IMR-90 (cell line): ENCODE measurements around the gene NT5DC1. TPM values are rescaled to one million over a fixed set of nuclear protein-coding genes. Genes with fewer than 3 reads are reported as not detected.

ENCODE experiments used
- ATAC-seq: fragments of 200-7000 bp; cut with Tn5 transposase; 2 replicates; pipeline ENCODE4 v1.9.1; 2020; ENCODE audit warnings: low read depth, mild to moderate bottlenecking, moderate library complexity
- BruUV-seq: library from RNA; stranded (reverse); fragments of 400-500 nt; replicated peaks from 2 replicates; lab custom pipeline; 2021; lab: Mats Ljungman, UMichigan
- CTCF ChIA-PET: fragments of 300-600 bp; formaldehyde crosslinking; extraction: SDS; loops from one replicate; lab custom pipeline; 2021; ENCODE audit warnings: antibody characterized with exemption; lab: Yijun Ruan, JAX
- POLR2A ChIA-PET: fragments of 300-600 bp; sonication (Branson Sonifier 250); formaldehyde crosslinking; loops from one replicate; lab custom pipeline; 2022; ENCODE audit warnings: antibody characterized with exemption; ENCODE audit not compliant: unreplicated experiment; lab: Charles Lee
- DNase-seq: peaks from one replicate; pipeline ENCODE4 v3.0.0; 2013
- H2AFZ ChIP-seq: replicated peaks from 2 replicates; pipeline ENCODE3; 2013; ENCODE audit warnings: low read length, mild to moderate bottlenecking; ENCODE audit not compliant: poor library complexity
- H2AK5ac ChIP-seq: 2 replicates; pipeline ENCODE4 v1.6.1; 2013; ENCODE audit warnings: low read depth, low read length, inconsistent platforms
- H2AK9ac ChIP-seq: replicated peaks from 2 replicates; pipeline ENCODE3; 2013; ENCODE audit warnings: mild to moderate bottlenecking, low read depth, low read length, moderate library complexity; ENCODE audit not compliant: poor library complexity
- H2BK120ac ChIP-seq: 2 replicates; pipeline ENCODE4 v1.6.1; 2013; ENCODE audit warnings: low read depth, low read length, inconsistent platforms
- H2BK15ac ChIP-seq: 3 replicates; pipeline ENCODE4 v1.6.1; 2013; ENCODE audit warnings: low read depth, low read length, inconsistent platforms
- H2BK20ac ChIP-seq: 2 replicates; pipeline ENCODE4 v1.6.1; 2013; ENCODE audit warnings: low read depth, mild to moderate bottlenecking, inconsistent platforms, low read length, moderate library complexity
- H2BK5ac ChIP-seq: 2 replicates; pipeline ENCODE4 v1.6.1; 2013; ENCODE audit warnings: mild to moderate bottlenecking, low read depth, low read length, inconsistent platforms; ENCODE audit not compliant: poor library complexity, severe bottlenecking
- H3K14ac ChIP-seq: replicated peaks from 2 replicates; pipeline ENCODE4 v1.6.1; 2013; ENCODE audit warnings: low read depth, low read length, inconsistent platforms
- H3K18ac ChIP-seq: 2 replicates; pipeline ENCODE4 v1.6.1; 2013; ENCODE audit warnings: low read depth, low read length, control low read depth
- H3K23ac ChIP-seq: 2 replicates; pipeline ENCODE4 v1.6.1; 2013; ENCODE audit warnings: low read depth, low read length, inconsistent platforms
- H3K27ac ChIP-seq: 2 replicates; pipeline ENCODE4 v1.5.1; 2013; ENCODE audit warnings: mild to moderate bottlenecking, control low read depth, low read length; ENCODE audit not compliant: insufficient read depth
- H3K27me3 ChIP-seq: 2 replicates; pipeline ENCODE4 v1.6.1; 2013; ENCODE audit warnings: low read length; ENCODE audit not compliant: control insufficient read depth, insufficient read depth
- H3K36me3 ChIP-seq: 2 replicates; pipeline ENCODE4 v1.6.1; 2013; ENCODE audit warnings: low read length, mixed read lengths; ENCODE audit not compliant: control insufficient read depth, insufficient read depth
- H3K4ac ChIP-seq: 2 replicates; pipeline ENCODE4 v1.6.1; 2013; ENCODE audit warnings: low read depth, low read length, inconsistent platforms
- H3K4me1 ChIP-seq: 2 replicates; pipeline ENCODE4 v1.6.1; 2013; ENCODE audit warnings: low read length, mixed read lengths; ENCODE audit not compliant: control insufficient read depth, insufficient read depth
- H3K4me2 ChIP-seq: 2 replicates; pipeline ENCODE4 v1.6.1; 2013; ENCODE audit warnings: low read depth, mild to moderate bottlenecking, control low read depth, low read length, moderate library complexity
- H3K4me3 ChIP-seq: 2 replicates; pipeline ENCODE4 v1.5.1; 2013; ENCODE audit warnings: low read depth, mild to moderate bottlenecking, control low read depth, low read length, moderate library complexity; ENCODE audit not compliant: insufficient read depth
- H3K56ac ChIP-seq: 2 replicates; pipeline ENCODE4 v1.6.1; 2013; ENCODE audit warnings: low read length, inconsistent platforms; ENCODE audit not compliant: insufficient read depth; ENCODE audit errors: extremely low read depth
- H3K79me1 ChIP-seq, 2 experiments: 2 replicates each; pipeline ENCODE4 v1.6.1; 2013; ENCODE audit warnings: low read length in 2 of 2, inconsistent platforms in 1 of 2, low read depth in 1 of 2
- H3K9ac ChIP-seq: 2 replicates; pipeline ENCODE4 v1.6.1; 2013; ENCODE audit warnings: low read depth, low read length, control low read depth
- H3K9me1 ChIP-seq: 2 replicates; pipeline ENCODE4 v1.6.1; 2013; ENCODE audit warnings: low read length, inconsistent platforms; ENCODE audit not compliant: insufficient read depth
- H3K9me3 ChIP-seq: 2 replicates; pipeline ENCODE4 v1.6.1; 2013; ENCODE audit warnings: low read length; ENCODE audit not compliant: control insufficient read depth, insufficient read depth
- H4K20me1 ChIP-seq: 2 replicates; pipeline ENCODE4 v1.6.1; 2013; ENCODE audit warnings: low read length, inconsistent platforms; ENCODE audit not compliant: insufficient read depth
- H4K5ac ChIP-seq: 2 replicates; pipeline ENCODE4 v1.6.1; 2013; ENCODE audit warnings: mild to moderate bottlenecking, low read depth, low read length, control low read depth
- H4K8ac ChIP-seq, 2 experiments: 2 replicates each; pipeline ENCODE4 v1.6.1; 2013; ENCODE audit warnings: low read depth in 2 of 2, low read length in 2 of 2, control low read depth in 1 of 2, inconsistent platforms in 1 of 2
- H4K91ac ChIP-seq: 2 replicates; pipeline ENCODE4 v1.6.1; 2013; ENCODE audit warnings: low read depth, low read length, inconsistent platforms; ENCODE audit not compliant: insufficient read depth
- BHLHE40 ChIP-seq: fragments of 150-350 bp; IDR thresholded peaks from 2 replicates; pipeline ENCODE4 v1.6.1; 2016; ENCODE audit warnings: mild to moderate bottlenecking, low read depth, low read length
- CEBPB ChIP-seq: IDR thresholded peaks from 2 replicates; pipeline ENCODE4 v1.6.1; 2012; ENCODE audit warnings: low read depth, low read length, improper control_type of control experiment
- CTCF ChIP-seq: conservative IDR thresholded peaks from 2 replicates; pipeline ENCODE4 v1.5.1; 2012; ENCODE audit warnings: mild to moderate bottlenecking, low read depth, low read length, improper control_type of control experiment
- FOS ChIP-seq: fragments of 150-350 bp; IDR thresholded peaks from 2 replicates; pipeline ENCODE4 v1.6.1; 2016; ENCODE audit warnings: low read depth, low read length
- MAFK ChIP-seq: IDR thresholded peaks from 2 replicates; pipeline ENCODE4 v1.6.1; 2012; ENCODE audit warnings: low read depth, low read length, improper control_type of control experiment
- MAZ ChIP-seq: IDR thresholded peaks from 2 replicates; pipeline ENCODE4 v1.6.1; 2012; ENCODE audit warnings: low read depth, mild to moderate bottlenecking, low read length, improper control_type of control experiment, moderate library complexity, borderline replicate concordance
- NFE2L2 ChIP-seq: fragments of 150-350 bp; IDR thresholded peaks from 2 replicates; pipeline ENCODE4 v1.6.1; 2016; ENCODE audit warnings: low read depth, mild to moderate bottlenecking, low read length
- RCOR1 ChIP-seq: IDR thresholded peaks from 2 replicates; pipeline ENCODE4 v1.6.1; 2012; ENCODE audit warnings: mild to moderate bottlenecking, low read length, improper control_type of control experiment; ENCODE audit not compliant: insufficient replicate concordance
- RFX5 ChIP-seq: IDR thresholded peaks from 2 replicates; pipeline ENCODE4 v1.8.0; 2012; ENCODE audit warnings: low read depth, mild to moderate bottlenecking, low read length, moderate library complexity
- WGBS, 2 experiments: methylation state at CpG; one replicate each; pipeline versions ENCODE4 v1.1.5 to v1.1.7; 2013; ENCODE audit warnings: missing lambda C conversion rate in 2 of 2; ENCODE audit not compliant: insufficient read length in 1 of 2; ENCODE audit errors: extremely low coverage in 2 of 2; 5-methylcytosine and 5-hydroxymethylcytosine counted together
- dilution Hi-C: fragments of 300-500 bp; cut with HindIII; formaldehyde crosslinking; loops from one replicate; pipeline ENCODE4 v1.14.3; 2018; ENCODE audit warnings: low sequenced_read_pairs; ENCODE audit not compliant: unreplicated experiment
- in situ Hi-C: fragments of 300-500 bp; cut with MboI; formaldehyde crosslinking; loops from 3 replicates; pipeline ENCODE4 v1.14.3; 2019; ENCODE audit warnings: low sequenced_read_pairs, inconsistent platforms, mixed read lengths
- intact Hi-C: fragments of 100-400 bp; cut with micrococcal nuclease; formaldehyde crosslinking; loops from 2 replicates; pipeline ENCODE4 v1.10.0; 2022
- polyA plus RNA-seq, 3 experiments: library from polyadenylated mRNA; depleted of rRNA; stranded (reverse); fragments of >200 nt; gene quantifications; 2 replicates each; pipeline ENCODE4 v1.2.3, GENCODE V29; 2012; ENCODE audit warnings: low replicate concordance in 1 of 3
- total RNA-seq: library from RNA; depleted of rRNA; stranded (reverse); fragments of >200 nt; gene quantifications from 2 replicates; pipeline ENCODE4 v1.2.3, GENCODE V29; 2012

Gene NT5DC1
- total and polyA plus RNA-seq, 2 of the 4 experiments (the other 2 are of a cell fraction) = 11.7 to 16.8 TPM

- Histone ChIP-seq H2AK5ac (no peak overlapping the region), H3K9ac (no peak overlapping the region), H2BK120ac (no peak overlapping the region), H3K36me3 (peaks cover 2% of the 10 kb centered on the region; the same call in 1 of the 2 replicates), H3K18ac (no peak overlapping the region), H4K8ac (no peak overlapping the region), H2BK20ac (no peak overlapping the region), H4K5ac (no peak overlapping the region), H2AFZ (no peak overlapping the region), H3K4me3 (no peak overlapping the region), H3K4ac (no peak overlapping the region), H3K9me3 (no peaks in the 10 kb centered on the region), H3K14ac (0 out of 2 replicates have a peak overlapping the region, but pooled peaks have one; percentile 35), H3K23ac (no peak overlapping the region), H3K4me2 (no peak overlapping the region), H3K79me1 (no peaks in the 10 kb centered on the region), H2BK15ac (no peak overlapping the region), H3K4me1 (no peaks in the 10 kb centered on the region), H3K56ac (no peak overlapping the region), H4K91ac (no peak overlapping the region), H3K9me1 (no peaks in the 10 kb centered on the region; the same call in 1 of the 2 replicates), H3K27me3 (no peaks in the 10 kb centered on the region), H2BK5ac (no peak overlapping the region), H3K27ac (no peak overlapping the region), H4K20me1 (no peaks in the 10 kb centered on the region), H2AK9ac (no peak overlapping the region)
- DNase-seq (no peak), ATAC-seq (no peak)
- dilution Hi-C loops = no loop called here
- intact Hi-C loops = no loop called here
- ChIA-PET CTCF (no interaction called here), POLR2A (no interaction called here)
- BruUV-seq = no TSS peak
- 82% methylated on average over 4 of the region's 5 CpGs; no CpG with 5 or more reads in 1 of the 2 experiments for WGBS, 2 experiments
- in situ Hi-C loops = no loop called here
- TF ChIP-seq MAZ (no peak), CTCF (no peak), MAFK (no peak), RCOR1 (no peak), FOS (no peak), RFX5 (no peak), NFE2L2 (no peak), BHLHE40 (no peak), CEBPB (no peak)
These were observed 36.3 kb downstream of the NT5DC1 start for GRCh38 chr6:116136933-116137340.
